RPMI8226 (cell line): ENCODE results near the gene UNC5A.
A peak's percentile ranks its signal among the peaks of the same experiment; 100 is the strongest.

Experiments
- DNase-seq: peaks from one replicate; pipeline ENCODE4 v3.0.0-alpha.2; 2015

The UNC5A gene

DNA sequence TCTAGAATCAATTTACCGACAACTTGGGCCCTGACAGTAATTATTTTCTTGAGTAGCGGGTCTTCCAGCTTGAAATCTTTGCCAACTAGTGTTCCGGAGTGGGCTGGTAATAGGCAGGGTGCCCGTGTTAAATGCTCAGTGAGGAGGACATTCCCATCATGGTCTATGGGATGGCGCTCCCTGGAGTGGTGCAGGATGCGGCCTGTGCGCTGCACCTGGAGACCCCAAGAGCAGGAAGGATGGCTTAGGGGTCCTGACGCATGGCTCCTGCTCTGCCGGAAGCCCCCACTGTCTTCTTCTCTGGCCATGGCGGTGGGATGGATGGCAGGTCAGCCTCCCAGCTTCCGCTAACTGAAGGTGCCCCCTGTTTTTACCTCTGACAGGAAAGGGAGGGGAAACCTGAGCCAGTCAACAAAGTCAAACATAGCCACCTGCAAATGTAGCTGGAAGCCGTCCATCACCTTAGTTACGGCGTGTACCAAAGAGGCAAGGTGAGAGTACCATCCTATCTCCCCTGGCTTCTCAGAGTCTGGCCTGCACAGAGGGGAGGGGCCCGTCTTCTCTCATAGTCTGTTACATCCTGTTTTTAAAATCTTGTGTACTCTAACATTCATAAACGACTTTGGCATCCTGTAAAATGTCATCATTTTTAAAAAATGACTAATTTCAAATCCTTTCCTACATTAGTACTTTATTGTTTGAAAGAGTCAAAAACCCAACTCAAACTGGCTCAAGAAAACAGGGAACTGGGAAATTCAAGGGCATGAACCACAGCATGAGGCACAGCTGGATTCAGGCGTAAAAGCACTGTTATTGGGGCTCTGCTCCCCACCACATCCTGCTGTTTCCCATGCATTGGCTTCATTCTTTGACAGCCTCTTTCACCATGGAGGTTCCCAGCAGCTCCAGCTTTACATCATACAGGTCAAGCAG, 28.5 kb upstream of the UNC5A start:
- no peak for DNase-seq

DNA sequence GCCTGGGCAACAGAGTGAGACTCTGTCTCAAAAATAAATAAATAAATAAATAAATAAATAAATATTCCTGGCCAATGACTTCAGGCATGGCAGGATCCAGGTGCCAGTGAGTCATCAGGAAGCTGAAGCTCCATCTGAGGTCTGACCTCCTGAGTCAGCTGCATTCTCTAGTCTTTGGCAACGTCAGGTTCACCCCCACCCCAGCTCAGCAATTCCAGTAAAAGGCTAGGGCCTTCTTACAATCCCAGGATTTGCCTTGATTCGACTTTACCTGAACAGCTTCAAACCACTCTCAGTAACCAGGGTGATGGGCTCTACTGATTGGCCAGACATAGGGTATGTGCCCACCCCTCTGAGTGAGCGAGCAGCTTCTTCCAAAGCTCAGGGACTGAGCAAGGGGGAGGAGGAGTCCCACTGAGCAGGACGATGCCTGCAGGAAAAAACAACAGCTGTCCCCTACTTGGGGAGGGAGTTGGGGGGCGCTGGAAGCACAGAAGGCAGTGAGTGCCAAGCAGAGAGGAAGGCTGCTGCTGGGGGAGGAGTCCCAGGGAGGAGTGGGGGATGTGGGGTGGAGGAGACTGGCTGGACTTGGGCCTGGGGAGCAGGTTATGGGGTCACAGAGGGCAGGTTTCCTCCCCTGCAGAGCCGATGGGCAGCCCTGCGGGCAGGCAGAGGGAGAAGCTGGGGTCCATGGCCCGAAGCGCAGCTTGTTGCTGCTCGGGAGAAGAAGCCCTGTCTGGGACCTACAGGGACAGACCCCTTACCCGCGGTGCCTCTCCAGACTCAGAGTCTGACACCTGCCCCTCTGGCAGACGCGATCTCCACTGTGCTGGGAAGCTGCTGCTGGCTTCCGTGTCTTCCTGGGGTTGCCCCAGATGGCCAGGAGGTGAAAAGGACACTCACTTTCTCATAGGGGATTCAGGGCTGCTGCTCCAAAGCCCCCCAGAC, 25.9 kb upstream of the UNC5A start:
- peak; percentile 52 for DNase-seq

DNA sequence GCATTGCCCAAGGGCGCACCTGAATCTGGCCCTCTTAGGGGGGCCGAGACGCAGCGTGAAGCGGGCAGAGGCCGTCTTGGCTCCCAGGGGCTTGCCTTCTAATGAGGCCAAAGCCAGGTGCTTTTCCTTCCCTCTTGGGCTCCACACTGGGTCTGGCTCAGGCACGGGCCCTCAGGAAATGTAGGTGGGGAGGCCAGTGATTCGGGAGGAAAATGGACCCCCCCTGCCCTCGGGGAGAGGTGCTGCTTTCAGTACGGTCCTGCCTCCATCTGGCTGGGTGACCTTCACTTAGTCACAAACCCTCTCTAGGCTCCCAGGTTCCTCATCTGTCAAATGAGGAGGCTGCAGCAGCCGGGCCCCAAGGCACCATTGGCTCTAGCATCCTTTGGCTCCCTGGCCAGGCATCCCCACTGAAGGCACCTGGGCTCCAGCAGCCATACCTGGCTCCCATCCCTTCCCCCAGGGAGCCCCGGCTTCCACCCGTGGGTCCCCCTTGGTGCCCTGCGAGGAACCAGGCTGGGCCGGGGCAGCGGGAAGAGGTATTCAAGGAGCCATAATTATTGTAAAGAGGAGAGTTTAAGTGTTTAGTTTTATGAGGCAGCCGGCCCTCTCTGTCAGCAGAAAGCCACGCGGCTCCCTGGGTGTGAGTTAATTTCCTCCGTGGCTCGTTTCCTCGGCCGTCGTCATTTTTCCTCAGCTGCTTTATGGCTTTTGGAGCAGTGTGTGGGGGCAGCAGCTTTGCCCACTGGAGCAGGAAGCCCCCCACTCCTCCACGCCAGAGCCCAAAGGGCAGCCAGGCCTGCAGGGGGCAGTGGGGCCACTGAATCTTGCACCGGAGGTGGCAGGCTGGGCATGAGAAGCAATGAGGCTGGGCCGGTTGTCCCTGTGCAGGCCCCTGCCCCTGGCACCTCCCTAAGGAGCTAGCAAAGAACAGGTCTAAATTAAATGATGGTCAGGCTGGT, 24.9 kb upstream of the UNC5A start:
- DNase-seq = no peak

DNA sequence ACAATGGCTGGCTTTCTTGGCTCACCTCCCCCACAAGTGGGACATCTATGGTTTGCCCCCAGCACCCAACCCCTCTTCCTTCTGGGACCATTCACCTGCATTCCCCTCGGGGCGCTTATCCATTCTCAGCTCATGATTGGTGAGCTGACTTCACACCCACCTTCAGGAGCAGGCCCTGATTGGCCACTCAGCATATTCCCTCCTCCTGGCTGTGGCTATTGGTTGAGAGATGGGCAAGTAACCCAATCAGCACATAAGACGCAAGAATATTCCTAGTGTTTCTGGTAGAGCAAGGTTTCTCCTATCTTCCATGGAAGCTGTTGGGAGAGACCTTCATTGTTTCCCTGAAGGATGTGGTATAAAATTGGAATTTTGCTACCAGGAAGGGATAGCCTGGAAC, 22.7 kb upstream of the UNC5A start:
- DNase-seq = no peak

- DNase-seq = no peak
Observed at GRCh38 chr5:176788091-176788490, 22.3 kb upstream of the UNC5A start.

- DNase-seq = no peak
Observed at GRCh38 chr5:176788941-176789872, 21.2 kb upstream of the UNC5A start.

DNA sequence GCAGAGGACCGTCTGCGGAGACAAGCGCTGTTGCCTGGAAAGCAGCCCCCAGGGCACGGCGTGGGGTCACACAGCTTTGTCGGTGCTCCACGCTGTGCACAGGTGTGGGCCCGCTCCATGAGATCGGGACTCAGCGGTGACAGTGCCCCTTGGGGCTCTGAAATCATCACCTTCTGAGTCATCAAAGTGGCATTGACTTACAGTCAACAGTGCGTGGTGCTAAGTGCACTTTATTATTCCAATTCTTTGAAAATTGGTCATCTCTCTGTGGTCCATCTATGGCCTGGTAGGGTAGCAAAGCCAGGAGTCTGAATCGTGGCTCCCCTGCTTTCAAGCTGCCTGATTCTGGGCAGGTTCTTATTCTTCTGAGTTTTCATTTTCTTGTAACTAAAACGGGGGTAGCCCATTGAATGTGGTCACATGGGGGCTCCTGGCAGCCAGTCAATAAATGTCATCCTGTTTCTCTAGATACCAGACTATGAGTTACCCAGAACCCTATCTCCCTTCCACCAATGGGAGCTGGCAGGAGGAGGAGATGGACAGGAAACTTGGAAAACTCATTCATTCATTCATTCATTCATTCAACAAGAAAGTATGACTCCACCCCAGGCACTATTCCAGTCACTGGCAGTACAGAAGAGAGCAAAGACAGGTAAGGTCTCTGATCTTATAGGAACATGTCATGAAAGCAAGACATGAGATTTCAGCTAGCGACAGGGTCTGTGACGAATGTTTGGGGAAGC, 20.3 kb upstream of the UNC5A start:
- DNase-seq = no peak

- no peak for DNase-seq
Observed at GRCh38 chr5:176790941-176791340, 19.4 kb upstream of the UNC5A start.

DNA sequence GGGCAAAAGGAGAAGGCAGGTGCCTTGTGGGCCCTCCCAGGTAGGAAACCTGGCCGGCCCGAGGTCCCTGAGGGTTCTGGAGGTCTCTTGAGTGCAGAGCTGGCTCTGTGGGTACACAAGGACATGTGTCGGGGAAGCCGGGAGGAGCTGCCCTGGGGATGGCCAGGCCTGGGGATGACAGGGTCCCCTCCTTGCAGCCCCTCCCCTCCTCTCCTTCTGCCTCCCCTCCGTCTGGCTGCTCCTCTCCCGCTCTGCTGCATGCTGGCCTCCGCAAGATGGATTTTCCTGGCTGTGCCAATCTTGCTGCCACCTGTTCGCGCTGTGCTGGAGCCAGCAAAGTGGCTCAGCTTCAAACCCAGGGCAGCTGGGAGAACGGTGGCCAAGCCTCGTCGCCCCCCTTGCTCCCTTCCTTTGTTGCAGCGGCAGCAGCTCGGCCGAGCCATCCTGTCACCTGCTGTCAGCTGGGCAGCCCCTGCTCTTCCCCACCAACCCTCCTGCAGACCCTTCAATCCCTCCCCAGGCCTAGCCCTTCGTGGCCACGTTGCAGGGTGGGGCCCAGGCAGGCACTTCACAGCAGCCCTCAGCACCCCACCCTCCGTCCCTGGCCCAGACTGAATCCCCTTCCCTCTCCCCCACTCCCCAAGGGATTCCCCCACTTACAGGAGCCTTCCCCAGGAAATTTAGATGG, 17.6 kb upstream of the UNC5A start:
- DNase-seq = no peak

DNA sequence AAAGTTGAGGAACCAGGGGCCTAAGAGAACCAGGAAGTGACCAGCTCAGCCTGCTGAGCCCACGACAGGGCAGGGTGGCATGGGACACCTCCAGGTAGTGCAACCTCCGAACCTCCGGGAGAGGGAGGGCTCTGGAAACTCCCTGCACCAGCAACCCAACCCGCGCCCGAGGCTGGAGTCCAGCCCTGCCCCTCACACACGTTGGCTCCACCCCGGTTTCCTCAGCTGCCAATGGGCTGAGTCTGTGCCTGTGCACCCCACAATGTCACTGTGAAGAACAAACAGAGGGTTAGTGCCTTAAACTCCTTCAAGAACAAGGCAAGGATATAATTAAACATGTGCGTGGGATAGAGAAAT, 17.0 kb upstream of the UNC5A start:
- peak; percentile 48 for DNase-seq

DNA sequence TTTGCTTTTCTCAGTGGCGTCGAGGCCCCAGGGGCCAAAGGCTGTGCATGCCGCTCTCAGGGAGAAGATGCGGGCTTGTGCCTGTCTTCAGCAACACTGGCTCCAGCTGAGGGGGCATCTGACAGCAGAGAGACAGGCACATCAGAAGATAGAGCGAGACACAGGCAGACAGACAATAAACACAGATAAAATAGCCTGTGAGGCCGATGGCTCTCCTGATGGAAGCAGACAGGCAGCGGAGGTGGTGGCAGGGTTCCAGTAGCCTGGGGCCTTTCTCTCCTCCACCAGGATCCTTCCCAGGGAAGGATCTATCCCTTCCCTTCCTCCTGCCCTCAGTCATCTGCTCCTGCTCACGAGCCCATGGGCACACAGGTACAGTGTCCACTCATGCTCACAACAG, 16.6 kb upstream of the UNC5A start:
- DNase-seq = no peak

DNA sequence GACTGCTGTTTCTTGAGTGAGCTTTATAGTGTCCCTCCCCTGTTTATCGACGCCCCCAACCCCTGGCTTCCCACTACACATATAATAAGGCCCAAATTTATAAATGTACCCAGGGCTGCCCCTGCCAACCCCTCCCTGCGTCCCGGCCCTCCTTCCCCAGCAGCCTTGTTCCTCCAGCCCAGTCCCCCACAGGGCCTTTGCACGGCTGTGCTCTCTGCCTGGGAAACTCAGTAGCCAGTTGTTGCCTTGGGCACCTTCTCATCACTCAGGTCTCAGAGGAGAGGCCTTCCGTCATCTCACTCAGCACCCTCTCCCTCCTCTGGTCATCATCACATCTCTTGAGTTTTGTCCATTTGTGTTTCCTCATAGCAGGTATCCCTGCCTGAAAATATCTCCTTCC, 15.8 kb upstream of the UNC5A start:
- no peak for DNase-seq

- DNase-seq = no peak
Observed at GRCh38 chr5:176796411-176796810, 13.9 kb upstream of the UNC5A start.

- DNase-seq = no peak
Observed at GRCh38 chr5:176796970-176797369, 13.4 kb upstream of the UNC5A start.

GRCh38 chr5:176797456-176798050, 12.8 kb upstream of the UNC5A start:
- DNase-seq = no peak

- no peak for DNase-seq
Observed at GRCh38 chr5:176798086-176798876, 12.1 kb upstream of the UNC5A start.

- DNase-seq = no peak
Observed at GRCh38 chr5:176798949-176799348, 11.4 kb upstream of the UNC5A start.

GRCh38 chr5:176799488-176799887, 10.9 kb upstream of the UNC5A start:
- no peak for DNase-seq

DNA sequence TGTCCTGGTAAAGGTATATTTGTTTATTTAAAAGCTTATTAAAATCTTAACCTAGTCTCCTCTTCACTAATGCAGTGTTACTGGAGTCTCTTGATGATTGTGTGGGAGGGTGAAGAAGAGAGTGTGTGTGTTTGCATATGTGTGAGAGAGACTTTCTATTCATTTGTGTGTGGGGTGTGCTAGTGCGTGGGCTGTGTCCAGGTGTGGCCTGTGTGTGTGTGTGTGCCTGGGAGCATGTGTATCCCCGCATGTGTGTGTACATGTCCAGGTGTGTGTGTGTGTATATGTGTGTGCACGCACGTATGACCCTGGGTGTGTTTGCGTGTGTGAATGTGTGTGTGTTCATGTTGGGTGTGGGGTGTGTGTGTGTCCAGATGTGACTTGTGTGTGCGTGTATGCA, 10.3 kb upstream of the UNC5A start:
- no peak for DNase-seq
